Heart left ventricle (tissue), 13 donors: ENCODE results near the gene GALK2.

Experiments
- POLR2A ChIP-seq, 2 donors: fragments of 450-650 bp; IDR thresholded peaks; one replicate each; pipeline ENCODE4 v1.6.1; 2017; ENCODE audit warnings: antibody characterized with exemption in 2 of 2, mild to moderate bottlenecking in 2 of 2, moderate library complexity in 2 of 2
- TF ChIP-seq, protein P1 (sequence below), 12 donors: fragments of 200-600 bp; sonication (generic) in 4 of 12; IDR thresholded peaks; one replicate each; pipeline versions ENCODE4 v1.5.0 to v1.8.0; 2018 to 2022; ENCODE audit warnings: antibody characterized with exemption in 12 of 12, mild to moderate bottlenecking in 5 of 12
- donor health status: ischemic (EF 13 %, LVEDD 7.1; RV severe dilation, severe dysfunction).
- donor health status: DM: no; HTN: yes; CAD: no.
- donor health status: DM: no; HTN: no; CAD: no.
- donor health status: ischemic (EF 25% LVEDD 6.9; RV normal size, moderate dysfunction).
- donor health status: ischemic (EF 25% LVEDD 5.7; RV mildly dilated, moderate dysfunction).
- donor health status: ischemic (EF 35%, LVEDD 5.7; RV mildly dilated, moderate dysfunction).
- donor health status: nonischemic (EF 11% LVEDD 7.7; RV severe dilation, severe dysfunction).
- donor health status: DM: yes; HTN: yes; CAD: no.
- donor health status: PGD.
- donor health status: ischemic (EF 29% LVEDD 5.4; RV normal size, mild dysfunction).
- donor health status: nonischemic (EF 23%, LVEDD 6.1; RV moderate dilation, normal function).

DNA sequence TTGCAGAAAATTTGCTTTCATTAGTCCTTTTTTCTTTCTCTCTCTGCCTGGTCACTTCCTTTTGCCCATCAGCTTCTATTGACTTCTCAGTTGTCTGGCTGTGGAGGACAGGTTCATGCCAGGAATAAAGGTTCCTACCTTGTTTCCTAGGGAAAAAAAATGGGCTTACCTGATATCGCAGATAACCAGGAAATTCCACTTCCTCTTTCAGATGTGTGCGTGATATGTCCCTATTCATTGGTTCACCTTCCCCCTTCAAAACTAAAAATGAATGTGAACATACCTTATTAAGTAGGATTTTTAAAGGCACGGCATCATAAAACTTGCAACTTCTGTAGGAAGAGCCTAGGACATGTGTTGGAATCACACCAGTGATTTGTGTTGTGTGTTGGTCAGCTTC, 133.0 kb downstream of the GALK2 start:
- TF ChIP-seq, protein P1, sequence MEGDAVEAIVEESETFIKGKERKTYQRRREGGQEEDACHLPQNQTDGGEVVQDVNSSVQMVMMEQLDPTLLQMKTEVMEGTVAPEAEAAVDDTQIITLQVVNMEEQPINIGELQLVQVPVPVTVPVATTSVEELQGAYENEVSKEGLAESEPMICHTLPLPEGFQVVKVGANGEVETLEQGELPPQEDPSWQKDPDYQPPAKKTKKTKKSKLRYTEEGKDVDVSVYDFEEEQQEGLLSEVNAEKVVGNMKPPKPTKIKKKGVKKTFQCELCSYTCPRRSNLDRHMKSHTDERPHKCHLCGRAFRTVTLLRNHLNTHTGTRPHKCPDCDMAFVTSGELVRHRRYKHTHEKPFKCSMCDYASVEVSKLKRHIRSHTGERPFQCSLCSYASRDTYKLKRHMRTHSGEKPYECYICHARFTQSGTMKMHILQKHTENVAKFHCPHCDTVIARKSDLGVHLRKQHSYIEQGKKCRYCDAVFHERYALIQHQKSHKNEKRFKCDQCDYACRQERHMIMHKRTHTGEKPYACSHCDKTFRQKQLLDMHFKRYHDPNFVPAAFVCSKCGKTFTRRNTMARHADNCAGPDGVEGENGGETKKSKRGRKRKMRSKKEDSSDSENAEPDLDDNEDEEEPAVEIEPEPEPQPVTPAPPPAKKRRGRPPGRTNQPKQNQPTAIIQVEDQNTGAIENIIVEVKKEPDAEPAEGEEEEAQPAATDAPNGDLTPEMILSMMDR (IDR thresholded peaks at IDR 0.05): no peak
- no peak for TF ChIP-seq POLR2A (IDR thresholded peaks at IDR 0.05)
